Measurements from ENCODE around the gene MRPL55.
A peak's percentile ranks its signal among the peaks of the same experiment; 100 is the strongest.
"Not testable (repeated sequence)": the region's sequence is repeated elsewhere in the genome, so short reads cannot be mapped to it uniquely, and the experiment has no call there.

MRPL55 gene

DNA sequence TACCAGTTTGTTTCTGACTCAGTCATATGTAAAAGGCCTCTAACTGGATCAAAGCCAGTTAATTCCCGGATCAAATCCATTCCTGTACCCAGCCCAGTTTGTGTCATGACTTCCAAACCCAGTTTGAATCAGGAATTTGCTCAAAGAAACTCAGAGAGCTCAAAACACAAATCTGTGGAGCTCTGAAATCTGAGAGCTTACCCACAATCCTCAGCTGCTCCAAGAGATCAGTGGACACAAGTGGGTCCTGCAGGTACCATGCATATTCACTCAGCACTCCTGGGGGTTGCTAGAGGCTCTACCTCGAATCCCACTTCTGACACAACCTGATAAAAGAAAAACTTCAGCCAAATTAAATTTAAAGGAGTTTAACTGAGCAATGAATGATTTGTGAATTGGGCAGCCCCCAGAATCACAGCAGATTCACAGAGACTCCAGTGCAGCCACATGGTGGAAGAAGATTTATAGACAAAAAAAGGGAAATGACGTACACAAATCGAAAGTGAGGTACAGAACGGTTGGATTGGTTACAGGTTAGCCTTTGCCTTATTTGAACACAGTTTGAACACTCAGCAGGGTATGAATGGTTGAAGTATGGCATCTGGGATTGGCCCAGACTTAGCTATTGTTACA is 11.9 kb upstream of the MRPL55 start:
- no peak for DNase-seq

DNA sequence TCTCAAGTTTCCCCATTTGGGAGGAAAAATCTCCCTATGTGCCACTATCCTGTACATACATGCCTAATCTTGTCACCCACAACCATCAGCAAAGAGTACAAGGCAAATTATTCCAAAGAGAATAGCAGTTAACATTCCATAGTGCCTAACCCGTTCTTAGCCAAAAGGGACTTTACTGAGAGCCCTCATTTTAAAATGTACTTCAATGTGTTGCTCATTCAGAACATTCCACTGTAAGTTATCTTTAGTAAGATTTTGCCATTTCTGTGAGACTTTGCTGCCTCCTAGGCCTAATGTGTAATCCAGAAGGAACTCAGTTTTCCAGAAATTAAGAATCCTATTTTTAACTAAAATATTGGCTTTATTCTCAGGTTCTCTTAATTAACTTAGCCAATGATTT is 11.3 kb upstream of the MRPL55 start:
- DNase-seq = no peak

DNA sequence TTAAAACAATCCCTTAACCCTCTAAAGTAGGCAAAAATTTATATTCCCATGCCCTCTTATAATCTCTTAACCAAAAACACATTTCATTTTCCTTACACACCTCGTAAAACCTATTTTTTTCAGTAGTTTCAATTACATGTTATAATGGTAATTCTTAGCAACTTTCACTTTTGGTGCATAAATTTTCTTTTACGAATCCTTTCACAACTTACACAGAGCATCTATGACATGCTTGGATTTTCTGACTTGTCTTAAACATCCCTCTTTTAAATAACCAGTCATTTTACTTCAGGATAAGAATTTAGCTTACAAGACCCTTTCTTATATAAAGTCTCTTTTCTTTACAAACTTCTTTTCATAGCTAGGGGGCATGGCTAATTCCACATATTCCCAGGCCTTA is 8.9 kb upstream of the MRPL55 start:
- no peak for DNase-seq

DNA sequence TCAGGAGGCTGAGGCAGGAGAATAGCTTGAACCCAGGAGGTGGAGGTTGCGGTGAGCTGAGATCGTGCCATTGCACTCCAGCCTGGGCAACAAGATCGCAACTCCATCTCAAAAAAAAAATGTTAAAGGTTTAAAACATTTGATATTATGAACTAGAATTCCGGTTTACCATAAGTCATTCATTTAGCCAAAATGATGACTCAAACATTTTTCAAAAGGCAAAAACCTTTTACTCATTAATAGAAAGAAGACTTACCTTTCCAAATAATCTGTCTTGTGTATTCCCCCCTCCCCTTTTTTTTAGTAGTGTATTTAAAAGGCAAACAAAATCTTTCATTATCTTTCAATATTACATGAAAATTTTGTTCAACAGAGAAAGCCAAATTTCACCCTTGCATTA is 8.2 kb upstream of the MRPL55 start:
- DNase-seq = no peak

GRCh38 chr1:228114827-228115226 is 5.7 kb upstream of the MRPL55 start:
- DNase-seq = no peak

DNA sequence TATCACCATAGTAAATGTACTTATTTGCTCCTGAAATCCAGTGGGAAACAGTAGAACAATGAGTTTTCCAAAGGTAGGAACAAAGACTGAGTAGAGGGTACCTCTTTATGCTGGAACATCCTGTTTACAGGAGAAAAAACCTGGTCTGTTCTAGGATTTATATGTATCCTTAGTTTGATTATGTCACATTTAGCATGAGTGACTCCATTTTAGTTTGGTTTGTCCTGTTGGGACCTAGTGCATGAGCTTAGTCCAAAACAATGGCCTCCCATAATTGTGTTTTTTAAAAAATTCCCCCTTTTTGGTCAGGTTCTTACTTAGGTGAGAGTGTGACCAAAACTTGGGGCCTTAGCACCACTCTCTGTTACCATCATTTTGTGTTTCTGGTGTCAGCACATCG is 3.5 kb upstream of the MRPL55 start:
- no peak for DNase-seq

- DNase-seq = no peak
These were observed 3.1 kb upstream of the MRPL55 start for GRCh38 chr1:228112167-228112566.

GRCh38 chr1:228111315-228111714 is 2.2 kb upstream of the MRPL55 start:
- not testable (repeated sequence) for DNase-seq

- no peak for DNase-seq
These were observed 1.5 kb upstream of the MRPL55 start for GRCh38 chr1:228110556-228110955.

- DNase-seq = no peak
These were observed 926 bp upstream of the MRPL55 start for GRCh38 chr1:228109962-228110488.

DNA sequence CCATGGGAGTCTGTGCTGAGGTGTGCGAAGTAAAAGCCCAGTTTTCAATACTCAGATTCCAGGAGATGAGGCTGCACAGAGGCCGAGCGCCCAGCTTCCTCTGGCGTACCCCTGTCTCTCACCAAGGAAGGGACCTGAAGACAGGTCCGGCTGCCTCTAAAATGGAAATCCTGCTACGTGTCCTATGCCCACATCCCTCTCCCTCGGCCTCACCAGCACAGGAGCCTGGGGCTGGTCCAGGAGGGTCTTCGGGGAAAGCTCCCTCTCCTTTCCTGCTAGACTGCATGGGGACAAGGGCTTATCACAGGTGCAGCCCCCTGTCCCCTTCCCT is 392 bp downstream of the MRPL55 start:
- no peak for DNase-seq

DNA sequence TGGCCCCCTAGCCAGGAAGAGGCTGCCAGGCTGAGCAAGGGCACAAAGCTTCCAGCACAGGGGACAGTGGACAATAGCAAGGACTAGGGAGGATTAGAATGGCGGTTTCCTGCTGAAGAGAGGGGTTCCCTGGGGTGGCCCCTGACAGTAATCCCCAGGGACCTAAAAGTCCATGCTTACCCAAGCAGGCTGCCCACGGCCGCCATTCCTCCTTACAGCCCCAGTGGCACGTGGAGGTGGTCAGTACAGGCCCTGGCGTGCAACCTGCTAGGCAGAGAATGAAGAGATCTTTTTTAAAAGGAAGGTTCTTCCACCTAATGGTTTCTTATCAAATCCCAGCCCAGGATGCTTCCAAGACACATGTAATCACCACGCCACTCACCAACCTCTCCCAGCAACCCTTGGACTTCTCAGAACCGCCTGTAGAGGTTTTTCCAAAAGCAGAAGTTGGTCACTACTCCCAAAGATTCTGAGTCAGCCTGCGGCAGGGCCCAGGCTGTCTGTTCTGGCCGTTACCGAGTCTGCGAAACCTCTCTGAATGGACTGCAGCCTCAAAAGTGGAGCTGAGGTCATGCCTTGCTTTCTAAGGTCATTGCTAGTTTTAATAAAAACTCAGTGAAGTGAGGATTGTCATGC is 926 bp downstream of the MRPL55 start:
- no peak for DNase-seq

- DNase-seq = no peak
These were observed 1.5 kb downstream of the MRPL55 start for GRCh38 chr1:228107636-228108035.

- no peak for DNase-seq
These were observed 2.4 kb downstream of the MRPL55 start for GRCh38 chr1:228106800-228107054.

DNA sequence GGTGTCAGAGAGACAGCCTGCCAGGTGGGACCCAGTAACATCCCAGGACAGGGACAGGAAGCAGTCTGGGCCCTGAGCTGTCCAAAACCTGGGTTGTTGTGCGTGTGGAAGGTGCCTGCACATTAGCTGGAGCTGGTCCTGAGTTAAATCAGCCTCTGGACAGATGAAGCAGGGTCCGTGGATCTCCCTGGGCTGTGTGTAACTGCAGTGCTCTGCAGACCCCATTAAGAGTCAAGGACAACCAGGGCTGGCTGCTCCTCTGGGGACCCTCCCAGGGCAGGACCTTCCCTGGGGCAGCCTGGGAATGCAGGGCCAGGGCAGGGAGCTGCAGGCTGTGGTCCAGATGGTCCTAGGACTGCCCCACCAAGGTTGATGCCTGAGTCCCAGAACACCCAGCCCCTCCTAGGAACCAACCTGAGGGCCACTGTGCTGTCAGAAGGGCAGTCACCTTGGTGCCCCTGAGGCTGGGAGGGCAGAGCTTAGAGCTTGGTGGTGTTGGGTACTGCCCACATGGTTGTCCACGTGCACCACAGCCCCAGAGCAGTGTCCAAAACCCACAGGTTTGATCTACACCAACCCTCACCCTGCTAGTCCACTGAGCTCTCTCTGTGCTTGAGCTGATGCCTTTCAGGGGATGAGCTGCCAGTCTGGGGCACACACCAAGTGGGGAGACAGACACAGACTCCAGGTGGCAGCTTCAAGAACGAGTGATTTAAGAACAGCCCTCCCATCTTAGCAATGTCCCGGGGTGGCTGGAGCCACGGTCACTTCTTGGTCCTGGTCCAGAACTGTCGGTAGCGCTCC is 2.9 kb downstream of the MRPL55 start:
- no peak for DNase-seq

GRCh38 chr1:228105270-228105995 is 3.7 kb downstream of the MRPL55 start:
- DNase-seq = no peak

GRCh38 chr1:228104526-228105269 is 4.4 kb downstream of the MRPL55 start:
- no peak for DNase-seq

GRCh38 chr1:228102791-228103620 is 6.1 kb downstream of the MRPL55 start, which contains the start of gene C1orf35:
TSS of gene C1orf35 (minus strand) at chr1:228103325. CDS start at chr1:228103227, 98 bp downstream.
- peak; percentile 90 for DNase-seq

DNA sequence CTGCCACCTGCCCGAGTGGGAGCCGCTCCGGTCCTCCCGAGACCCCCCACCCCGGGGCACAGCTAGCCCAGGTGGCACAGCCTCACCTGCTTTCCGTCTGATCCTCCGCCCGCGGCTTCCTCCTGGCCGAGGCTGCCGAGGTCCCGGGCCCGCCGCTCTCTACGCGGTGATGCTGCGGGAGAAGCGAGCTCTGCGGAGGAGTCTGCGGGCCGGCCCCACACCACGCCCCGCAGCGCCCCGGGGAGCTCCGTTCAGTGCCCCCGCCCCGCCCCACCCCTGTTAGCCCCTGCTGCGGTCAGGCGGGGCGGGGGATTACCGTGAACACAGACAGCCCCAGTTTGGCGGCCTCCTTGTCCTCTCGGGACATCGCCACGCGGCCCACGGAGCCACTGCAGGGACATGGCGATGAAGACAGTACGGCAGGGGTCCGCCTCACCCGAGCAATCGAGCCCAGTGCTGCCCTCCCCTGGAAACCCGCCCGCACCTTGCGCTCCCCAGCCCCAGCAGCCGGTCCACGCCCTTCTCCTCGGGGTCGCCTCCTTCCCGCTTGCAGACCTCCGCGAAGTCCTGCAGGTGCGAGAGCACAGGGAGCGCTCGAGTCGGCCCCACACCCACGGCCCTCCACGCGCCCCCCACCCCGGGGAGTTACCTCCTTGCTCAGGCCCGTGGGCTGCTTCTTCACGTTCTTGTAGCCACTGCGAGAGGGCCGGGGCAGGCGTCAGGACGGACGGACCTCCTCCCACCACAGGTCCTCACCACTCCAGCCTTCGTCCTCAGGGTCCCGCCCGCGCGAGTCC is 6.9 kb downstream of the MRPL55 start:
- DNase-seq = no peak

DNA sequence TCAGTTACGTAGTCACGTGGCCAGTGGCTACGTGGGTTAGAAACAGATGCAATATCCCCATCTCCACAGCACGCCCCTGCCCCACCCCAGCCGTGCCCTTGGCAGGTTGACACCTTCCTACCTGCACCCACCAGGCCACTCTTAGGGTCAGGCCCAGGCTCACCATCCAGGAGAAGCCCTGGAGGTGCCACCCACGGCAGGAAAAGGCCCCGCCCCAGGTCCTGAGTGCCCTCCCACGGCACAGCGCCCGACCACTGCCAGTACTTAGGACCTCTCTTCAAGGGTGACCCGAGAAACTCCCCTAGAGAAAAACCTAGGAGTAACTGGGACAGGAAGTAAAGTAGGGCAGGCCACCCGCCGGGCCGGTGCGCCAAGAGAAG is 7.5 kb downstream of the MRPL55 start:
- DNase-seq = no peak
